Eye (tissue), 1 donor: ENCODE results near the gene PRG3.

ENCODE experiments used
- DNase-seq: peaks from one replicate; pipeline ENCODE4 v3.0.0-alpha.2; 2015

PRG3 gene

DNA sequence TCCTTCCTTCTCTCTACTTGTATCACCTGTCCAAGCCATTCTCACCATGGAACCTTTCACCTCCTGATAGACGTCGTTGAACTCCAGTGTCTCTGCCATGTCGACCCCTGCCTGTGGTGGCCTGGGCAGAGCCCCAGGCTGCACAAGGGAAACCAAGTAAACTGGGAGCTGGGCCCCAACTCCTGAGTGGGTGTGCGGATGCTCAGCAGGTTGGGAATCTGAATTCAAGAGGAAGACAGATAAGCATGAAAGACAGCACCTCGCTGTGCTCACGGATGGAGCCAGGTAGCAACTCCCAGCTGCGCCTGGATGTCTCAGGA, 46.0 kb downstream of the PRG3 start:
- no peak for DNase-seq

DNA sequence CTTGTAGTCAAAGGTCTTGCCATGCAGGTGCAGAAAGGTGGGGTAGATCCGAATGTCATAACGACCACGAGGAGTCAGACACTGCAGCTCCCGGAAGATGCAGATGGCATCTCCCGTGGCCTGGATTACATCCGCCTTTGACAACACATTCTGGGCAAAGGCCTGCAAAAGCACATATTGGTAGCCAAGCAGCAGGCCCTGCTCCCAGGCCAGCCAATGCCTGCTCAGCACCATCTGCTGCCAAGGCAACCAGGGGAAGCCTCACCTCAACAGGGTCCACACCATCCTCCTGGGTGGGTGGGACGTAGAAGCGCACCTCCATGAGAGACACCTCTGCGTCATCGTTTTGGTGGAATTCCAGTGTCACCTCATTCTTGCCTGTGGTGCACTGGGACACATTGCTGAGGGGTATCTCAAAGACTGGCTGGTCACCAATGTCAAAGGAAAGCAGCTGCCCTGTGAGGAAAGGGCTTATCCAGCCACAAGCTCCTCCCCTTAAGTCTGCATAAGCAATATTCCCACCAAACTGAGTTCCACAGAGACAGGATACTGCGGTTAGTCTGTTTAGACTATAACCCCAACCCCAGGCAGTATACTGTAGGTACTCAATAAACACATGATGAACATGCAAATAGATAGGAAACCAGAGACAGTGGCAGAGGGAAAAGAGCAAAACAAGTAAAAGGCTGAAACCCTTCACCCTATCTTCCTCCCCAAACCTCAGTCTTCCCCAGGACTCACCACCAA, 48.1 kb downstream of the PRG3 start:
- no peak for DNase-seq

GRCh38 chr11:57331720-57332119, 49.2 kb downstream of the PRG3 start:
- DNase-seq = no peak

- no peak for DNase-seq
These were observed 50.9 kb downstream of the PRG3 start for GRCh38 chr11:57330029-57330428.

DNA sequence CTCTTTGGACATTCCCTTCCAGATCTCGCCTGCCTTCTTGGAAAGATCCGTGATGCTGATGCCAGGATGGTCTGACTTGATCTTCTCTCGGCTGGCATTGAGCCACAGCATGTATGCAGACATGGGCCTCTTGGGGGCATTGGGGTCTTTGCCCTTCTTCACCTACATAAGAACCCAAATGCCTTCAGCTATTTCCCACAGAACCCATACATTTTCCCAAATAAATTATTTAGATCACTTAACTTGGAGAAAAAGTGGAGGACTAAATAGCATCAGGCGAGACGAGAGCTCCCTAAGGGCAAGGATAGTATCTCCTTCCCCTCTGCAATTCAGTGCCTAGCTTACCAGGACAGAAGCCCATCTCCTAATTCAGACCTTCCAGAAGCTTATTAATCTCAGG, 53.2 kb downstream of the PRG3 start:
- DNase-seq = no peak
